GM12875 (cell line): Measurements from ENCODE around the gene KLHL35.

Experiments used
- H3K4me3 ChIP-seq: one replicate; pipeline ENCODE4 v1.5.1; 2011; ENCODE audit warnings: low read depth, low read length, control low read depth
- TF ChIP-seq, protein P1 (sequence below): IDR thresholded peaks from 2 replicates; pipeline ENCODE4 v1.5.1; 2011; ENCODE audit warnings: low read depth, mild to moderate bottlenecking, control low read depth, inconsistent platforms, low read length, moderate library complexity, borderline replicate concordance; ENCODE audit not compliant: insufficient read depth

KLHL35 gene

DNA sequence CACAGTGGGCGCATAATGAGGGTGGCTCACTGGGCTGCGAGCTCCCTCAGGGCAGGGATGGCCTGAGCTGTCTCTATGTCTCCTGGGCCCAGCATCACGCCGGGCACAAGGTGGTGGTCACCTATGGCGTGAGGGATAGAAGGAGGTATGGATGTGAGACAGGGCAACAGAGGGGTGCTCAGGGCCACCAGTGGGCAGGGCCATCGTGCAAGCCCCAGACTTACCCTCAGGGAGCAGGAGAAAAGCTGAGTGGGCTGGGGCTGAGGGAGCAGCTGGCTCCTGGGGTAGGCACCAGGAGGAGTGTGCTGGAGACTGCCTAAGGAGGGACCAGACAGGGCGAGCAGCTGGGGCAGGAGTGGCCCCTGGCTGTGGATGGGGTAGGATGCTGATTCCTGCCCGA is 34.3 kb upstream of the KLHL35 start:
- no peak overlapping the region for H3K4me3 ChIP-seq
- TF ChIP-seq, protein P1, sequence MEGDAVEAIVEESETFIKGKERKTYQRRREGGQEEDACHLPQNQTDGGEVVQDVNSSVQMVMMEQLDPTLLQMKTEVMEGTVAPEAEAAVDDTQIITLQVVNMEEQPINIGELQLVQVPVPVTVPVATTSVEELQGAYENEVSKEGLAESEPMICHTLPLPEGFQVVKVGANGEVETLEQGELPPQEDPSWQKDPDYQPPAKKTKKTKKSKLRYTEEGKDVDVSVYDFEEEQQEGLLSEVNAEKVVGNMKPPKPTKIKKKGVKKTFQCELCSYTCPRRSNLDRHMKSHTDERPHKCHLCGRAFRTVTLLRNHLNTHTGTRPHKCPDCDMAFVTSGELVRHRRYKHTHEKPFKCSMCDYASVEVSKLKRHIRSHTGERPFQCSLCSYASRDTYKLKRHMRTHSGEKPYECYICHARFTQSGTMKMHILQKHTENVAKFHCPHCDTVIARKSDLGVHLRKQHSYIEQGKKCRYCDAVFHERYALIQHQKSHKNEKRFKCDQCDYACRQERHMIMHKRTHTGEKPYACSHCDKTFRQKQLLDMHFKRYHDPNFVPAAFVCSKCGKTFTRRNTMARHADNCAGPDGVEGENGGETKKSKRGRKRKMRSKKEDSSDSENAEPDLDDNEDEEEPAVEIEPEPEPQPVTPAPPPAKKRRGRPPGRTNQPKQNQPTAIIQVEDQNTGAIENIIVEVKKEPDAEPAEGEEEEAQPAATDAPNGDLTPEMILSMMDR, result no peak

DNA sequence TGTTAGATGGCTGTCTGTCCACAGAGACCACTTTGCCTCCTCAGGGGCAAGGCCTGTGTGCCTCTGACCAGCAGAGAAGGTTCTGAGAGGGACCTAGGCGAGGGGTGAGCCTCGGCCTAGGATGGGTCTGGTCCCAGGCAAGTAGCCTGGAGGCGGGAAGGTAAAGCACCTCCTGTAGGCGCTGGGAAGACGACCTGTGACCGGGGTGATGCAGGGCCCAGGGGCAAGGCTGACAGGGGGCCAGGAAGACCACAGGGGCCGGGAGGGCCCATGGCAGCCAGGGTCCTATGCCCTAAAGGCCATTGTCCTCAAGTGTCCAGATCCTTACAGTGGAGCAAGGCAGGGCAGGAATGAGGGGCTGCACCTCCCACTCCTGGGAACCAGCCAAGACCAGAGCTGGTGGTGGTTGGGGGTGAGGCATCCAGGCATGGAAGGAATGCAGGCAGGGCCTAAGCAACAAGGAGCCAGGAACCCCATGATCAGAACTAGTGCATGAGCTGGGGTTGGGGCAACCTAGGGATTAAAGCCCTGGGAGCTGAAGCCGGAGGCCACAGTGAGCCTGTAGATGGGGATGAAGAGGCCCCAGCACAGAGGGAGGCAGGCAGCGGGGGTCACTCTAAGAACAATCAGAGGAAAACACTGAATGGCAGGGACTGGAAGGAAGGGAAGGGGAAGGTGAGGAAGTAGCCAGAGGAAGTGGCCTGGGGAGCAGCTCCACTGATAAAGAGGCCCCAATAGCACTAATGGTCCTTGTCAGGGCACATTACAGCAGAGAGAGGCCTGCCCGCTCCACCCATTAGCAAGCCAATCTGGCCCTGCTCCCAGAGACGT is 32.9 kb upstream of the KLHL35 start:
- no peak overlapping the region for H3K4me3 ChIP-seq
- TF ChIP-seq, protein P1, result no peak

DNA sequence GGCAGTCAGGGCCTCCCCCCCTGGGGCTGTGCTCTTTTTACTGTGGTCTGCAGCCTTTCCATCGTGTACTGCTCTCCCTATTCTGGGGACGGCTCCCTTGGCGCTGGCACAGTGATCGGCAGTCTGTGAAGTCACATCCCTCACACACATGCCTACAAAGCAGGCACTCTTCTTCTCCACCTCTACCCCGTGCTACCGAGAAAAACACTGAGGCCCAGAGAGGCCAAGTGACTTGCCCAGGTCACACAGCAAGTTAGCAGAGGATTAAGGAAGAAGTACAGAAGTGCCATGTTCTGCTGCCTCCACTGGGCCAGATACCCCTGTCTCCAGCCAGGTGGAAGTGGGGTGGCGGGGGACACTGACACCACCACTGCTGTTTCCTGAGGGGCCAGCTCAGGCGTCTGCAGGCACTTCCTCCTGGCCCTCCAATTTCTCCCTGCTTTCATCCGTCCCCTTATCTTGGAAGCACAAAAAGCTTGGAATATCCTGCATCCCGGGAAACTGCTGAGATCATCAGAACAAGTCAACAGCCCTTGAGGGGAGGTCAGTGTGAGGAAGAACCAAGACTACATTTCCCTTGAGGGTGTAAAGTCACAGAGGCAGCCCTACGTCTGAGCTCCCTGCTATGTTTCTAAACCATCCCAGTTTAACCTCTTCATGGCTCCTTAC is 30.2 kb upstream of the KLHL35 start:
- TF ChIP-seq, protein P1, result no peak

DNA sequence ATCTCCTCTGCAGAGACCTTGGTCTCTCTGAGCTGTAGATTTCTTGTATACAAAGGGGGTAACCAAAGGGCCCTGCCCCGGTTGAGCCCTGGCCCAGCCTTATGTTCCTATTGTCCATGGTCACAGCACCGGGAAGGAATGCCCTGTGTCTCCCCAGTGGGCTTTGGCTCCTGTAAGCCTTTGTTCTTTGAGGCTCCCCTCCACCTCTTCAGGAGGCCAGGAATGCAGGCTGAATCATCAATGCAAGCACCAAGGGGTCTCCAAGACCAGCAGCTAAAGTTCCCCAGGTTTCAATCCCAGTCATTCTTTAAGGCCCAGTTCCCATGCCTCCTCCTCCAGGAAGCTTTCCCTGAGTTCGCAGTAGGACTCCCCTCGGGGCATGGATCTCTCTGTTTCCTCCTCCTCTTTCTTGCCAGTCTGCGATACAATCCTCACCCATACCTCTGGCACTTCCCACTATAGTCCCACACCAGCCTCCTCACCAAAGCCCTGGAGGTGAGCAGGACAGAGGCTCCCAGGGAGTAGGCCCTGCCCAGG is 29.2 kb upstream of the KLHL35 start:
- H3K4me3 ChIP-seq, result no peak overlapping the region
- TF ChIP-seq, protein P1, result no peak

More for the DNA sequence above, 30.2 kb upstream of the KLHL35 start:
- H3K4me3 ChIP-seq, result no peak overlapping the region

DNA sequence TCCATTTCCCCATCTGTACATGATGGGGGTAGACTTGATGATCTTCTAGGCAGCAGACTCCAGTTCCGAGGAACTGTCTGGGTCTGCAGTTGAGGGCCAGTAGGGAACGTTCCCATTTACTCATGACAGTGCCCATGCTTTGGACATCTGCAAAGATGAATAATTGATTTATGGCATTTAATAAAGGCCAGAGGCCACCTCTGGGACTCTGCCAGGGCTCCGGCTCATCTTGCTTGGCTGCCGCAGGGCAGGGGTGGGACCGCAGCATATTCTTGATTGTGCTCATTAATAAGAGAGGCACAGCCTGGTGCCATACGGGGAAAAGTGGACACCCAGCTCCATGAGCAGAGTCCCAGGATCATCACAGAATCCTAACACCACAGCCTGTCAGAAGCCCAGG is 28.1 kb upstream of the KLHL35 start:
- no peak overlapping the region for H3K4me3 ChIP-seq
- TF ChIP-seq, protein P1, result no peak

DNA sequence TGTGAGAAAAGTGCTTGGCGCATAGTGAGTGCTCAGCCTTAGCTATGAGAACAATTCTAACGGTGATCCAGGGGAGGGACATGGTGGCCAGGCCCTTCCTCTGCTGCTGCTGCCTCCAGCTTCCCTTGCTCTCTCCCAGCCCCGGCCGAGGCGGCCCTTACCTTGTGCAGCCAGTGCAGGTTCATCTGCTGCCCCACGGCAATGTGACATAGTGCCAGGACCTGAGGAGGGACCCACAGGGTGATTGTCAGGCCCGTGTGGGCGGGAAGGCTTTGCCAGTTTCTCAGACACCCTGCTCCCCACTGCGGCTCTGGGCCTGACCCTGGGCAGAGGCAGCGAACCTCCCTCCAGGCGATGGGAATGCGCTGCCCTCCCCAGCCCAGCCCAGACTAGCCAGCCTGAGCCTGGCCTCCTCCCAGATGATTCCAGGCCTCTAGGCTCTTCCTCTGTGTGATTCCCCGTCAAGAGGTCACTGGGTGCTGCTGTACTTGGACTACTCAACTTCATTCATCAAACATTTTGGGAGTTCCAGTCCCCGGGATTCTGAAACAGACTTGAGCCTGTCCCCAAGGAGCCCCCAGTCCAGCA is 23.7 kb upstream of the KLHL35 start:
- TF ChIP-seq, protein P1, result no peak
- H3K4me3 ChIP-seq, result no peak overlapping the region
